Pulmonary artery endothelial cell (primary cell): ENCODE measurements around the gene EHD3. TPM values are rescaled to one million over a fixed set of nuclear protein-coding genes. Genes with fewer than 3 reads are reported as not detected.

ENCODE experiments used
- DNase-seq: peaks from one replicate; pipeline ENCODE4 v3.0.0-alpha.2; 2011; ENCODE audit warnings: low read depth, low spot score
- total RNA-seq: library from RNA; depleted of rRNA; stranded (reverse); fragments of >200 nt; gene quantifications from 2 replicates; pipeline ENCODE4 v1.2.3, GENCODE V29; 2014

Gene EHD3
- total RNA-seq, result 1.7 and 4.1 TPM in 2 replicates

DNA sequence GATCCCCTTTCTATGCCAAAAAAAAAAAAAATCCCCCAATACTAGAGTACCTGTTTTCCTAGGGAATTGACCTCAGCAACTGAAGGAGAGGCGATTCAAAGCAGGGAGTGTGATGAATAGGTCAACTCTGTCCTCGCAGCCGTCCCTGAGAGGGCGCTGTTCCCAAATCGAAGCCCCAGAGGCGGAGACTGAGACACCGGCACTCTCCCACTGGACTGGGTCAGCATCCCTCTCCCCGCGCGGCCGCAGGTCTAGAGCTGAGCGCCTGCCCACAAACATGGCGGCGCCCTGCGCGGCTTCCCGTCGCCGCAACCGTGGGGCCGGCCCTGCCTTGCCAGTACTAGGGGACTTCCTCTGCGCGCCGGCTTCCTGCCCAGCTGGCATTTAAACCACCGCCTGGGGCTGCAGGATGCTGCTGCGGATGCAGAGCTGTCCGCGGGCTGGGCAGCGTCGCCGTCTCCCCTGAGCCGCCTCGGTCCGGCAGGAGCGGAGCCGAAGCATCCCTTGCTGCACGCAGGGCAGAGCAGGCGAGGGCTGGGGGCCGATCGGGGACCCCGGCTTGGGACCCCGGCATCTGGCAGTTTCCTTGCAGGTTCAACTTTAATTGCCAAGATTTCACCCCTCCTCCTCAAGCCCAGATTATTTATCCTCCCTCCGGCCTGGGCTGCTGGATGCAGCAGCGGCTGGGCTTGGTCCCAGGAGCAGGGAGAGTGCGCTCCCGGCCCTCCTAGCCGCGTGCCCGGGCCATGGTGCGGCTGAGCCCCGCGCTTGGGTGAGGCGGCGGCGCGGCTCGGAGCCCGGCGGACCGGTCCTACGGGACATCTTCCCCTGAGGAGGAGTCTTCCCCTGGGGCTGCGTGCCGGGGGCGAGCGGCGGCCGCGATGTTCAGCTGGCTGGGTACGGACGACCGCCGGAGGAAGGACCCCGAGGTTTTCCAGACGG, at the start of gene EHD3:
Gene EHD3 (plus strand): TSS at position 412 of the 942 bp plus-strand sequence. CDS start 470 bp downstream, at position 882.
- DNase-seq, result peak; percentile 35

DNA sequence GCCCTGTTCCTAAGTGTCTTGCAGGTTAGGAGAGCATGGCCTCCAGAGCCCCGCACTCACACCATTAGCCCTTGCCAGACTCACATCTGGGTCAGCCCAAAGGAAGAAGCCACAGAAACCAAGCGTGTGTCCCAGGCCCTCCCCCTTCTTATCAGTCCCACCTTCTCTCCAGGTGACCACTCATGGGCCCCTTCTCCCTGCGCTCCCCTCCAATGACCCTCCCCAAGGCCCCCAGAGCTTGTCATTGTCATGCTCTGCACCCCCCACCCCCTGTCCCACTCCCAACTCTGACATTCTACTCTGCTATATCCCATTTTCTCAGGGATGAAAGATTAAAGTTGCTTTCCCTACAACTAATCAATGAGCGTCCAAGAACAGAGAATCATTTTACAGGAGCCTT, 46.8 kb upstream of the EHD3 start:
- DNase-seq, result no peak

DNA sequence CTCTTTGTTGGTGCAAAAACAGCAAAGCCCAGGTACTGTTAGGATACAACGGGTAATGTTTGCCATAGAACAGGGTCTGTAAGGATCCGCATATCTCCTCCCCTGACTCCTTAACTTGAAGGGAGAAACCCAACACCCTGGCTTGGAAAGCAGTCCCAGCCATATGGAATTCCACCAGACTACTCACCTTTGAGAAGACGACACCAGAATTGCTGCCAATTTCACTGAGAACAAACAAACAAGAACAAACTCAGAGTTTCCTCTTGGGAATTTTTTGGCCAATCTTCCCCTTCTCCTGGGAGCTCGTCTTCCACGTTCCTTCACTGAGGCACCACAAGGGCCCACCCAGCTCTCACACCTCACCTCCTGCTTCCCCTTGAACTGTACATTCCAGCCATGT, 45.8 kb upstream of the EHD3 start:
- DNase-seq, result no peak

DNA sequence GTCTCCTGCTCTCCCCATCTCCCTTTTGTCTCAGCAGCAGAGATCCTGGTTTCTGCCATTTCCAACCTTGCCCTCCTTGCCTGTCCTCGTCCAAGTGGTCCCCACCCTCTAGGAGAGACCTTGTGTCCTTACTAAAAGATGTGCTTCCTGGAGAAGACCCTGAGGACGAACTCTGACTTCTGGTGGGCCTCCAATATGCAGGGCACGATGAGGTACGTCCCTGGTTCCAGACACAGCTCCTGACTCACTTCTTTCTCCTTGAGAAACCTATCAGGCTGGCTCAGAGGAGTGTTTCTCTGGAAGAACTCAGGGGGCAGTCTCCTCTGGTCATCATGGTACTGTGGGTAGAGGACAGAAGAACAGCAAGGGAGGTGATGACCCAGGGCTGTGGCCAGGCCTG, 44.8 kb upstream of the EHD3 start:
- no peak for DNase-seq

DNA sequence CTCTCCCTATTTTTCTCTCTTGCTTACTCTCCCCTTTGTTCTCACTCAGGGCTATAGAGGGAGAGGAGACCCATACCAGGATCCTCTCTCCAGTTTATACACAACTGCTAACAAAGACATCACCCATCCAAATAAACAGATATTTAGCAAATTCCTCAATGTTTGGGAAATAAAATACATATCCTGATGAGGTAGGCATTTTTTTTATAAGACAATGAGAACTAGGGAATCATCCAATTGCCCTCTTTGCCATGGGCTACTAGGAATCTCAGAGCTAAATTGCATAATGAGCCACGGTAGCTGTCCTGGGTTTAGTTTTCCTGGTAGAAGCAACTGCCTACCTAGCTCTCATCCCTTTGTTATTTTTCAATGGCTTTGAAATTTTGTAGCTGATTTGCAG, 43.8 kb upstream of the EHD3 start:
- no peak for DNase-seq

DNA sequence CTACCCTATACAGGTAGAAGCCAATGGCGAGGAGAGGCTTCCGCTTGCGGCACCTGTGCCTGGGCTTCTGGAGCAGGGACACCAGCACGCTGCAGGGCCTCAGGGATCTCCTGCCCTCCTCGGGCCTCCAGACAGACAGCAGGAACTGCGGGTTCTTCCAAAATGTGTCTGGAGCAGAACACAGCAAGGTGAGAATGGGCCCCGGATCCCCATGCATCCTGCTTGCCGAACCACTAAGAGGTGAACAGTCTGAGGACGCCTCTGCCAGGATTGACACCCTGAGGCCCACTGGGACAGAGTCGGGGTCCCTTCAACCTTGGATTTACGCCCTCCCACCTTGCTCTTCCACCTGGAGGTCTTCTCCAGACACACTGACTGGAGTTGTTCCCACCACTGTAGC, 42.0 kb upstream of the EHD3 start:
- DNase-seq, result no peak

DNA sequence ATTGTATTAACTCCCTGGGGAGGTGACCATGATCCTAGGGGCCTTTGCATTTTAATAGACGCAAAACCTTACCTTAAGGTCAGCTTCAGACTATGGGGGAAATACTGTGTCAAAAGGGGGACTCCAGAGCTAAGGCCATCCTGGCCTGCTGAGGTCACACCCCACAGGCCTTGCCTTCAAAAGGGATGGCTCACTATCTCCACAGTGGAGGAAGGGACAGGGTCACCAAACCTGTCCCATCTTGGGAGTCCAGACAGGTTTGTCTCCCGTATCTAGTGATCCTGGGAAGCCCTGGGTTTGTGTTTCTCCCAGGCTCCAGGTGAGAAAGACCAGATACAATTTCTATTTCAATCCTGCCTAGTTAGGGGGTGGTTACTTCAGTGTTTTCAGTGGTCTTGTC, 41.6 kb upstream of the EHD3 start:
- no peak for DNase-seq

DNA sequence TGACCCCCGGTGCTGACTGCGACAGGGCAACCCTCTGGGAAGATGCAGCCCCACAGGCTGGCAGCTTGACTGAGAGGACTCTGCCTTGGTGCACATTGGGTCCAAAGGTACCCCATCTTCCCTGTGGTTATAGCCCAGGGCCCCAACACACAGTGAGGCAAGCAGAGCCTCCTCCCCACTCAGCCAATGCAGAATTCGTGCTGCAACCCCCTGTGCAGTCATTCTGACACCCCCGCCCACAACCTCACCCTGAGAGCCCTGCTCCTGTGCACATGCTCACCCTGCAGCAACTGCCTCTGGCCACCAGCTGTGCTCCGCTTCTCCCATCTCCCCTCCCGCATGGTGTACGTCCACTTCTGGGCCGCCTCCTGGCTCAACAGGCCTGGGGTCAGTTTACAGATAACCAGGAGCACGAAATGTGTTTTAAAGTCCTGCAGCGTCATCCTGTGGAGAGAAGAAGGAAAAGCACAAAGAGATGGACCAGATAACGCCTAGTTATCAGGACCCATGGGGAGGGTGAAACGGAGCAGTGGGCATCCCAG, 41.0 kb upstream of the EHD3 start:
- DNase-seq, result no peak

DNA sequence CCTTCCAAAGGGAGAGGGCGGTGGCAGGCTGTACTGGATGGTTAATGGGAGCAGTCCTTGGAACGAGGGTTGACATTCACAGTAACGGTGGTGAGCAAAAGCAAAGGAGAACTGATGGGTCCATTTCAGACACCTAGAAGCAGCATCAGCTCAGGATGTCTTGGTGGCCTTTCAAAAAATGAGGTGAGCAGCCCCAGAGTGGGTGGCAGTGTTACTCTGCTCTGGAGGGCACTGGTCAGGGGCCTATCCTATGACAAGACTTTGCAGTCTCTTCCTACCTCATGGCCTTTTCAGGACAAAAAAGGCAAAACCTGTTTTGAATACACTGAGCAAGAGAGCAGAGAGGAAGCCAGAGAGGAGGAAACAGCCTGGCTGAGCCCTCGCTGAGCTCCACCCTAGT, 40.1 kb upstream of the EHD3 start:
- DNase-seq, result no peak

DNA sequence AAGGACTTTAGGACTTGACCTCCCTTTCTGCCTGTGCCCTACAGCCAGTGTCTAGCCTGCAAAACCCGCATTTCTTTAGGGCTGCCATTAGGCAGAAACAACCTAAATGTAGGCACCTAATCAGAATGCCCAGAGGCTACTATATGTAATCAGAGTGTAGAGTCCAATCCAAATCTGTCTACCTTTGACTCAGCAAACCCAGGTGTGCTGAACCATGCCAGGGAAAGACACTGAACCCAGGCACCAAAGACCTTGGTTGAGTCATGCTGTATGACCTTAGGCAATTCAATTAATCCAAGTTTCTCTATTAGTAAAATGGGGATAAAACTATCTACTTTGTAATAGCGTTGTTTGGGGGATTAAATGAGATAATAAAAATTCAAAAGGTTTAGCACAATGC, 37.3 kb upstream of the EHD3 start:
- no peak for DNase-seq

DNA sequence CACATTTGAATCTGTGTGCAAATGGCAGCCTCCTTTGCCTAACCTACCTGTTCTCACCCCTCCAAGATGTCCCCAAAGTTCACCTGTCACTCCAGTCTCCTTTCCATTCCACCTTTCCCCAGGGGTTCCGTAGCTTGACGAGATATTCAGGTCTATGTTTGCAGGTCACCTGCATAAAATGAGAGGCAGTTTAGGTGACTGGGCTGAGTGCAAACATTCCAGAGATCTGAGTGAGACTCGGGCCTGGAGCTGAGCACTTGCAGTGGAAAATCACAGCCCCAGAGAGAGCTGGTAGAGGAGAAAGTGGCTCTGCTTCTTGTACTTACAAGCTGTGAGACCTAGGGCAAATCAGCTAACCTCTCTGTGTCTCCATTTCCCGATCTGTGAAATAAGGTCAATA, 36.8 kb upstream of the EHD3 start:
- DNase-seq, result no peak

DNA sequence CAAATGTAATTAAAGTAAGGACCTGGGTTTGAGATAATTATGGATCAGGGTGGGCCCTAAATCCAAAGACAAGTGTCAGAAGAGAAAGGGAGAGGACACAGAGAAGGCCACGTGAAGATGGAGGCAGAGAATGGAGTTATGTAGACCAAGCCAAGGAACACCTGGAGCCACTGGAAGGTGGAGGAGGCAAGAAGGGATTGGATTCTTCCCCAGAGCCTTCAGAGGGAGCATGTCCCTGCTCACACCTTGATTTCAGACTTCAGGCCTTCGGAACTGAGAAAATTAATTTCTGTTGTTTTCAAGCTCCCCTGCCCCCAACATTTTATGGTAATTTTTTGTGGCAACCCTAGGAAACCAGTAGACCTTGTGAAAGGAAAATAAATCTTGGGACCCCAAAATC, 36.3 kb upstream of the EHD3 start:
- no peak for DNase-seq

DNA sequence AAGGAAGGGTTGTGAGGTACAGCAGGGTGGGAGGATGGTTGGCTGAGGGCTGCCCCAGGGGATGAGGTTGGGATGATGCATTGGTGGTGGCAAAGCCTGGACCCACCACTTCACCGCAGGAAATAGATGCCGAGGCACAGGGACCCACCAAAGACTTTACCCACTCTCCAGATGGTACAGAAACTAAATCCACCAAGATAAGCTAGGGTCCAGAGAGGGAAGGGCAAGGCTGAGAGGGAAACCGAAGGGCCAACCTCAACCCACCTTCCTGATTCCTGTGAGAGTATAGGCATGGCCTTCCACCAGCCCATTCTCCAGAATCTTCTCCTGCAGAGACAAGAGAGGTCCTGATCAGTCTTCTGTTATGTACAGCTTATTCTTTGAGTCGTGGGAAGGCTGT, 34.7 kb upstream of the EHD3 start:
- no peak for DNase-seq

DNA sequence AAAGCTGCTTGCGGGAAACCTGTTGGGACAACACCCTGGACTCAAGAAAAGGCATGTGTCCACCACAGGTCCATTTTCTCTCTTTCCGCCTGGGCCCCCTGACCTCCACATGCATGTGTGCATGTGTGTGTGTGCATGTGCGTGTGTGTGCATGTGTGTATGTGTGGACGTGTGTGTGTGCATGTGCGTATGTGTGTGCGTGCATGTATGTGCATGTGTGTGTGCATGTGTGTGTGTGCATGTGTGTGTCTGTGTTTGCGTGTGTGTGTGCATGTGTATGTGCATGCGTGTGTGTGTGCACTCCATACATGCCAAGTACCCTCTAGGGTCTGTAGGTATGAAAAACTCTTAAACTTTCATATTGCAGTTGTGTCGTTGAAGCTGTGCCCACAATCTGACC, 33.0 kb upstream of the EHD3 start:
- no peak for DNase-seq

DNA sequence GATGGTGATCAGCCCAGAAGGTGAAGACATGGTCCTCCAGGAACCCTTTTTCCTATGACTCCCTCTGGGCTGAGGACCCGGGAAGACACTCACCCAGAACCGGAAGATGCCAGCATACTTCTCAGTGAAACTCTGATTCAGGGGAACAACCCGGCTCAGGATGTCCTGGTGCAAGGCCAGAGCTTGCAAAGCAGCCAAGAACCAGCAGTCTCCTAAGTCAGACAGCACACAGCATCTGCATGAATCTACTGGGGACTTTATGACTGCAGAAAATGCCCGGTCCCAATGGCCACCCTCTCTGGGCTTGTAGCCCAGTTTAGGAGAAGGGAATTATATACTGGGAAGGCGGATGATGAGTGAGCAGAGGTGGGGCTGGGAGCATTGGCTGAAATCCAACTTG, 31.9 kb upstream of the EHD3 start:
- DNase-seq, result no peak

DNA sequence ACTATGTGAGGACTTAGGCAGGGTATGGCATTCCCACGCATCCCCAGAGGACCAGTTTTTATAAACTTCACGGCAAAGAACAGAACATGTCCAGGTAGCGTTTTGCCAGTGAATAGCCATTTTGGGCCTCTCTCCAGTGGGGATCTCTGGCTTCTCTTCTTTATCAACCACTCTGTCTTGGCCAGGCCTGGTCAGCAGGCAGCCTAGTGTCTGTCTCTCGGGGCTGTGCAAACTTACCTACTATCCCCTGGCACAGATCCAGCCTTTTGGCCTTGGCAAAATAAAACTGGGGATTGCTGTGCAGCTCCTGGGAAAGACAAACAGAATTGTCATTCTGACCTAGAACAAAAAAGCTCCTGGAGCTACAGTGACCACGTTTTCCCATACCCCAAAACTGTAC, 31.1 kb upstream of the EHD3 start:
- no peak for DNase-seq

DNA sequence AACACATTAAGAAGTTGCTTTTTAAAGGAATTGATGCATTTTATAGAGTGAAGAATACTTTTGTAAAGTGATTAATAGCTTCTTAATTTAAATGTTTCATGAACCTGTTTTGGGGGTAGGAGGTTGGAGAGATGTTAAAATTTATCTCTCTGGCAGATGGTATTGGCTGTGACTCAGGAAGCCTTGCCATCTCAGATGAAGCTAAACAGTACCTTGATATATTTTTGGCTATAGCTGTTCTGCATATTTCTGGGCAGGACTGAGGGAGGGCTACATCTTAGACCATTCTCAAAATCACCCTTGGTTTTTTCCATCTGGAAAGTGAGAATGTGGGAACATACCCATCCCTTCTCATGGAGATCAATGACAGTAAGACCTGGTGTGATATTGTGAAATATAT, 30.0 kb upstream of the EHD3 start:
- no peak for DNase-seq

DNA sequence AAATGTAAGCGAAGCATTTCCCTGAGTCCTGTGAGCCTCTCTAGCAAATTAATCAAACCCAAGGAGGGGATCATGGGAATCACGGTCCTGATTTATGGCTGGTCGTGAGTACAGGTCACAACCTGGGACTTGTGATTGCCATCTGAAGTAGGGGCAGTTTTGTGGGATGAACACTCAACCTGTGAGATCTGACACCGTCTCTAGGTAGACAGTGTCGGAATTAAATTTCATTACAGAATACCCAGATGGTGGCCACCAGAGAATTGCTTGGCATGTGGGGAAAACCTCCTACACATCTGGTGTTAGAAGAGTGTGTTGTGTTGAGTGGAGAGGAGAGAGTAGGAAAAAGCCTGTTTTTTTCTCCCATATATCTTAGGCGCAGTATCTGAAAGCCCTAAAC, 29.2 kb upstream of the EHD3 start:
- no peak for DNase-seq

DNA sequence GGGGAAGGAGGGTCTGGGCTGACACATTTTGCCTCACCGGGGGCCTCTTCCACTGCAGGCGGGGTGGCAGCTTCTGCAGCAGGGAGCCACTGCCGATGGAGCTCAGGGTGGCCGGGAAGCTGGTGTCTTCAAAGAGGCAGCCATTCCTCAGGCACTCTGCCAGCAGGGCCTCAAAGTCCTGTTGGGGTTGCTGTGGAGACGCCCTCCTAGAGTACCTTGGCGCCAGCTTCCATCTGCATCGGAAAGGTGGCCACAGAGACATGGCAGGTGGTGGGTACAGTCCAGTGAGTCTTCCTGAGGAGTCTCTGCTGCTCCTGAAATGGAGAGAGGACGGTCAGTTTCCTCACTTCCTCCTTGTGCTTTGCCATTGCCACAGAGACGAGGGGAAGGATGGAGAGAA, 28.8 kb upstream of the EHD3 start:
- DNase-seq, result no peak

DNA sequence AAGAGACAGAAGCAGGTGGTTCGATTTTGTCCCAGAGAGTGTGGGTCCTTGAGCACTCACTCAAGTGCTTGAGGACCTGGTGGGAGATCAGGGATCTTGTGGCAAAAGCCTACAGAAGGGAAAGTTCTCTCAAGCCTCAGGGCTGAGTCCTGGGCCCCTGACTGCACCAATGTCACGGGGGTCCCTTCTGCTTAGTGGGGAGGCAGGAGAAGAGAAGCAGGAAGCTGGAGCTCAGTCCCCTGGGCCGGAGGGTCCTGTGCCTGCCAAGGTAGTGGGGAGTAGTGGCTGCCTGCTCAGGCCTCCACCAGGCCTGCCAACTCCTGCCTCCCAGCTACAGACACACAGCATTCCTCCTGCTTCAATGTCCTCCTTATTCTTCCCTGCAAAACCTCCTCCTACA, 28.3 kb upstream of the EHD3 start:
- DNase-seq, result no peak

DNA sequence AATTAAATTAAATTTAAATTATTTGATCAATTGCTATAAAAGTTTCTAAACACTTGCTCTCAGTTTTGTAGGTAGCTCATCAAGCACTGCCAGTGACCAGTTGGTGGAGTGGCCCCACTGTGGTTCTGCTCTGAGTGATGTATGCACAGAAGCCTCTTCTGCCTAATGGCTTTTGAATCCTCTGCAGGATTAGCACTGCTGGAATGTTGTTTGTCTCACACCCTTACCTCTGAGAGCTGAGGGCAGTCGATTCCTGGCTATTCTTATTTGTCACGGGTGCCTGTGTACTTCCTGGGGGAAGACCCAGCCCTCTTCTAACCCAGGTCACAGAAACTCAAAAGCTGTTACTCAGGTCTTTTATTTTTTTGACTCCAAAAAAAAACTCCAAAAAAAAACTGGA, 26.2 kb upstream of the EHD3 start:
- no peak for DNase-seq

DNA sequence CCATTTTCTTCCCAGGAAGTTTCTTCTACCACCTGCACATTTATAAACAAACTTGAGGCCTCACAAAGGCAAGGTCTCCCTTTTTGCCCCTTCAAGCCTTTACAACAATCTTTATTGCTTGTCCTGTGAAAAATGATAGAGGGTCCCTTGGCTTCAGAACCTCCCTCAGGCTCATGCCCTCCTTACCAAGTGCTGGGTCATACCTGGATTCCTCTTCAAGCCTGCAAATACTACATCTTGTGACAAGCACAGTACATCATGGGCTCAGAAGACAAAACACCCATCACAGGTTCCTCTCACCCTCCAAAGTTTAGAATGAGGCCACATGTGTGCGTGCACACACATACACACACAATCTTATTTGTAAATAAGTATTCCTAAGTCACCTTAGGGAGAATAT, 25.7 kb upstream of the EHD3 start:
- no peak for DNase-seq
